Colonic mucosa (tissue), 4 donors: ENCODE data around the gene SETD1A. TPM values are rescaled to one million over a fixed set of nuclear protein-coding genes. Genes with fewer than 3 reads are reported as not detected.

ENCODE experiments used
- DNase-seq: peaks from one replicate; pipeline ENCODE4 v3.0.0-alpha.2; 2020
- H3K27ac ChIP-seq: fragments of 200-600 bp; one replicate; pipeline ENCODE4 v1.8.0; 2021
- H3K27me3 ChIP-seq: fragments of 200-600 bp; one replicate; pipeline ENCODE4 v1.8.0; 2021
- H3K36me3 ChIP-seq: fragments of 200-600 bp; one replicate; pipeline ENCODE4 v1.8.0; 2021
- H3K4me1 ChIP-seq: fragments of 200-600 bp; one replicate; pipeline ENCODE4 v1.8.0; 2021; ENCODE audit warnings: mild to moderate bottlenecking
- H3K4me3 ChIP-seq: fragments of 200-600 bp; one replicate; pipeline ENCODE4 v1.8.0; 2021
- H3K9ac ChIP-seq, 2 donors: one replicate each; pipeline ENCODE4 v1.7.0; 2013; ENCODE audit warnings: control low read depth in 2 of 2, low read depth in 2 of 2, low read length in 2 of 2
- H3K9me3 ChIP-seq: fragments of 200-600 bp; one replicate; pipeline ENCODE4 v1.8.0; 2021
- intact Hi-C: fragments of 100-400 bp; cut with DNase I; formaldehyde crosslinking; loops from one replicate; pipeline ENCODE4 v1.14.1; 2022
- total RNA-seq, 2 donors: library from RNA; stranded (reverse); fragmentation: NEBNext Ultra II Directional in 1 of 2; extraction: Animal tissue kit (Norgen Biotek cat#: 25700) in 1 of 2; gene quantifications; one replicate each; pipeline ENCODE4 v1.2.1, GENCODE V29; 2021
- TF ChIP-seq, protein P1 (sequence below): fragments of 200-600 bp; IDR thresholded peaks from one replicate; pipeline ENCODE4 v1.8.0; 2022; ENCODE audit warnings: antibody characterized with exemption, mild to moderate bottlenecking
- donor health status: healthy.
- donor health status: DM: no; HTN: no; CAD: no.
- donor health status: DM: no; HTN: no; CAD: no.

SETD1A gene
- total RNA-seq, 2 donors from 2014 or later = 11.6 to 15.9 TPM

DNA sequence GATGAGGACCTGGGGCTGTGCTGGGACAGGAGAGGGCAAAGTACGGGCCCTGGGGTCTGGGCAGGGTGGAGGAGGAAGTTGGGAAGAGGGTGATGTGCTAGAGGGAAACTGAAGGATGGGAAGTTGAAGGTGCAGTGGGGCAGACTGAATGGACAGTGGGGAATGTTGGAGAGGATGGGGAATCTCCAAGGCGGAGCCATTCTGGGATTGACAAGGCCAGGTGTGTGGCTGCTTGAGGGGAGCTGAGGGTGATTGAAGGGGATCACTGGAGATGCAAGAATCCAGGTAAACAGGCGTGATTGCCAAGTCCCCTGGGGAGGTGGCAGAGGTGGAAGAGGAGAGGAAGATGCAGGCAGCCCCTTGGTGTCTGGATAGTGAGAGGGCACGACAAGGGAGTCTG lies 18.9 kb downstream of the SETD1A start:
- Histone ChIP-seq H3K9me3 (no peaks in the 10 kb centered on the region), H3K9ac (no peak overlapping the region), H3K36me3 (peaks cover 10% of the 10 kb centered on the region), H3K4me3 (no peak overlapping the region), H3K4me1 (no peaks in the 10 kb centered on the region), H3K27me3 (no peaks in the 10 kb centered on the region), H3K27ac (no peak overlapping the region)
- no peak for DNase-seq
- TF ChIP-seq, protein P1, sequence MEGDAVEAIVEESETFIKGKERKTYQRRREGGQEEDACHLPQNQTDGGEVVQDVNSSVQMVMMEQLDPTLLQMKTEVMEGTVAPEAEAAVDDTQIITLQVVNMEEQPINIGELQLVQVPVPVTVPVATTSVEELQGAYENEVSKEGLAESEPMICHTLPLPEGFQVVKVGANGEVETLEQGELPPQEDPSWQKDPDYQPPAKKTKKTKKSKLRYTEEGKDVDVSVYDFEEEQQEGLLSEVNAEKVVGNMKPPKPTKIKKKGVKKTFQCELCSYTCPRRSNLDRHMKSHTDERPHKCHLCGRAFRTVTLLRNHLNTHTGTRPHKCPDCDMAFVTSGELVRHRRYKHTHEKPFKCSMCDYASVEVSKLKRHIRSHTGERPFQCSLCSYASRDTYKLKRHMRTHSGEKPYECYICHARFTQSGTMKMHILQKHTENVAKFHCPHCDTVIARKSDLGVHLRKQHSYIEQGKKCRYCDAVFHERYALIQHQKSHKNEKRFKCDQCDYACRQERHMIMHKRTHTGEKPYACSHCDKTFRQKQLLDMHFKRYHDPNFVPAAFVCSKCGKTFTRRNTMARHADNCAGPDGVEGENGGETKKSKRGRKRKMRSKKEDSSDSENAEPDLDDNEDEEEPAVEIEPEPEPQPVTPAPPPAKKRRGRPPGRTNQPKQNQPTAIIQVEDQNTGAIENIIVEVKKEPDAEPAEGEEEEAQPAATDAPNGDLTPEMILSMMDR = no peak
- intact Hi-C loops = no loop called here

DNA sequence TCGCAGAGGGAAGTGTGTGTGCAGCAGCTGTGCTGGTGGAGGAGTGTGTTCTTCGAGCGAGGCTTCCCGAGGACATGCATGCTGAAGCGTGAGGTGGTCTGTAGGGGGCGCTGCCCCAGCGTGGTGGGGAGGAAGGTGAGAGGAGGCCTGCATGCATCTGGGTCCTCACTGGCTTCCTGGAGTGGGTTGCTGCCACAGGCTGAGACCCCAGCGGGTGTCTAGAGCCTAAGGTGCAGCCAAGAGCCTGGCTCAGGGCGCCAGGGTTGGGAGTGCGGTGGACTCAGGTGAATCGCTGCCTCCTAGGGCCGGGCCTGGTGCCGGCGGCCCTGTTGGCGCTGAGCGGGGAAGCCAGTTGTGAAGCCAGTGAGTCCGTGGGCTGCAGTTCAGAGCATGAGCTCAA lies 19.9 kb downstream of the SETD1A start:
- TF ChIP-seq, protein P1 = no peak
- no peak for DNase-seq

DNA sequence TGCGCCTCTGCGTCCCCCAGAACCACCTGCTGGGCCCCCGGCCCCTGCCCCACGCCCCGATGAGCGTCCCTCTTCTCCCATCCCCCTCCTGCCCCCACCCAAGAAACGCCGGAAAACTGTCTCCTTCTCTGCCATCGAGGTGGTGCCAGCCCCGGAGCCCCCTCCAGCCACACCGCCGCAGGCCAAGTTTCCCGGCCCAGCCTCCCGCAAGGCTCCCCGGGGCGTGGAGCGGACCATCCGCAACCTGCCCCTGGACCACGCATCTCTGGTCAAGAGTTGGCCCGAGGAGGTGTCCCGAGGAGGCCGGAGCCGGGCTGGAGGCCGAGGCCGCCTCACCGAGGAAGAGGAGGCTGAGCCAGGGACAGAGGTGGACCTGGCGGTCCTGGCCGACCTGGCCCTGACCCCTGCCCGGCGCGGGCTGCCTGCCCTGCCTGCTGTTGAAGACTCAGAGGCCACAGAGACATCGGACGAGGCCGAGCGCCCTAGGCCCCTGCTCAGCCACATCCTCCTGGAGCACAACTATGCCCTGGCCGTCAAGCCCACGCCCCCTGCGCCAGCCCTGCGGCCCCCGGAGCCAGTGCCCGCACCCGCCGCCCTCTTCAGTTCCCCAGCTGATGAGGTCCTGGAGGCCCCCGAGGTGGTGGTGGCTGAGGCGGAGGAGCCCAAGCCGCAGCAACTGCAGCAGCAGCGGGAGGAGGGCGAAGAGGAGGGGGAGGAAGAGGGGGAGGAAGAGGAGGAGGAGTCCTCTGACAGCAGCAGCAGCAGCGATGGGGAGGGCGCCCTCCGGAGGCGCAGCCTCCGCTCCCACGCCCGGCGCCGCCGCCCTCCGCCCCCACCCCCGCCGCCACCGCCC lies 21.8 kb downstream of the SETD1A start:
- TF ChIP-seq, protein P1 = no peak
- peaks cover 9% of the 10 kb centered on the region for H3K36me3 ChIP-seq
- intact Hi-C loops = loop anchor here (5.0 to 10.0 kb wide), 2 partner anchors 165 to 463 kb away; partner anchors contain the start of gene ZNF843
- H3K4me3 ChIP-seq = no peak overlapping the region
- no peak overlapping the region for H3K27ac ChIP-seq
- H3K27me3 ChIP-seq = no peaks in the 10 kb centered on the region
- H3K4me1 ChIP-seq = no peaks in the 10 kb centered on the region
- no peak overlapping the region for H3K9ac ChIP-seq
- DNase-seq = no peak
- no peaks in the 10 kb centered on the region for H3K9me3 ChIP-seq

More for the DNA sequence above, 19.9 kb downstream of the SETD1A start:
- H3K36me3 ChIP-seq = peaks cover 9% of the 10 kb centered on the region
- H3K27me3 ChIP-seq = no peaks in the 10 kb centered on the region
- H3K9me3 ChIP-seq = no peaks in the 10 kb centered on the region
- no peak overlapping the region for H3K4me3 ChIP-seq
- intact Hi-C loops = no loop called here
- H3K9ac ChIP-seq = no peak overlapping the region
- no peak overlapping the region for H3K27ac ChIP-seq
- no peaks in the 10 kb centered on the region for H3K4me1 ChIP-seq

GRCh38 chr16:30980023-30980371 lies 22.4 kb downstream of the SETD1A start:
- H3K27me3 ChIP-seq = no peaks in the 10 kb centered on the region
- TF ChIP-seq, protein P1 = no peak
- no peaks in the 10 kb centered on the region for H3K4me1 ChIP-seq
- no peaks in the 10 kb centered on the region for H3K9me3 ChIP-seq
- intact Hi-C loops = loop anchor here (5.0 to 10.0 kb wide), 2 partner anchors 165 to 462 kb away; partner anchors contain the start of gene ZNF843
- DNase-seq = no peak
- no peak overlapping the region for H3K4me3 ChIP-seq
- H3K36me3 ChIP-seq = peaks cover 9% of the 10 kb centered on the region
- H3K27ac ChIP-seq = no peak overlapping the region
- H3K9ac ChIP-seq = no peak overlapping the region

DNA sequence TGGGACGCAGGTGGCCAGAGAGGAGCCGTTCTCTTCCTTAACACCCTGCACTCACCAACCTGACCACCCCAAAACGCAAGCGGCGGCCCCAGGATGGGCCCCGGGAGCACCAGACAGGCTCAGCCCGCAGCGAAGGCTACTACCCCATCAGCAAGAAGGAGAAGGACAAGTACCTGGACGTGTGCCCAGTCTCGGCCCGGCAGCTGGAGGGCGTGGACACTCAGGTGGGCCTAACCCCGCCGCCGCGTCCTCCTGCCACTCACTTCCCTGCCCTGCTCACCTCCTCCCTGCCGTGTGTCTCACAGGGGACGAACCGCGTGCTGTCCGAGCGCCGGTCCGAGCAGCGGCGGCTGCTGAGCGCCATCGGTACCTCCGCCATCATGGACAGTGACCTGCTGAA lies 22.9 kb downstream of the SETD1A start:
- intact Hi-C loops = loop anchor here (5.0 to 10.0 kb wide), 2 partner anchors 164 to 462 kb away; partner anchors contain the start of gene ZNF843
- DNase-seq = no peak
- H3K36me3 ChIP-seq = peaks cover 9% of the 10 kb centered on the region

More for the DNA sequence above, 22.9 kb downstream of the SETD1A start:
- Histone ChIP-seq H3K27ac (no peak overlapping the region), H3K9me3 (no peaks in the 10 kb centered on the region), H3K4me3 (no peak overlapping the region), H3K4me1 (no peaks in the 10 kb centered on the region), H3K27me3 (no peaks in the 10 kb centered on the region), H3K9ac (no peak overlapping the region)
- TF ChIP-seq, protein P1 = no peak
